Chondrocyte (in vitro differentiated cells): ENCODE measurements around the gene MT1G. TPM values are rescaled to one million over a fixed set of nuclear protein-coding genes. Genes with fewer than 3 reads are reported as not detected.
"Not testable (repeated sequence)": the region's sequence is repeated elsewhere in the genome, so short reads cannot be mapped to it uniquely, and the experiment has no call there.

ENCODE experiments used
- DNase-seq: peaks from one replicate; pipeline ENCODE4 v3.0.0; 2021; ENCODE audit warnings: mixed read lengths, low spot score
- H3K27ac Mint-ChIP-seq: one replicate; pipeline ENCODE4 v1.8.0; 2021; ENCODE audit warnings: mild to moderate bottlenecking, moderate library complexity, mixed read lengths; ENCODE audit not compliant: unreplicated experiment
- H3K27me3 Mint-ChIP-seq: 2 replicates; pipeline ENCODE4 v1.8.0; 2021; ENCODE audit warnings: low read depth, mixed read lengths
- H3K36me3 Mint-ChIP-seq: 2 replicates; pipeline ENCODE4 v1.8.0; 2021; ENCODE audit warnings: low read depth, mixed read lengths
- H3K4me1 Mint-ChIP-seq: 2 replicates; pipeline ENCODE4 v1.8.0; 2021; ENCODE audit warnings: low read depth, mild to moderate bottlenecking, mixed read lengths
- H3K4me3 Mint-ChIP-seq: one replicate; pipeline ENCODE4 v1.8.0; 2021; ENCODE audit warnings: mild to moderate bottlenecking, moderate library complexity, mixed read lengths; ENCODE audit not compliant: unreplicated experiment
- H3K9me3 Mint-ChIP-seq: 2 replicates; pipeline ENCODE4 v1.8.0; 2021; ENCODE audit warnings: low read depth, mixed read lengths
- total RNA-seq: library from RNA; stranded (reverse); gene quantifications from 3 replicates; pipeline ENCODE4 v1.2.1, GENCODE V29; 2021
- TF ChIP-seq, protein P1 (sequence below): fragments of 200-600 bp; sonication (generic); IDR thresholded peaks from 2 replicates; pipeline ENCODE4 v1.5.0; 2021; ENCODE audit warnings: antibody characterized with exemption, mild to moderate bottlenecking, moderate library complexity

Gene MT1G
- total RNA-seq, 1 donor from 2014 or later, result 1.1 TPM

DNA sequence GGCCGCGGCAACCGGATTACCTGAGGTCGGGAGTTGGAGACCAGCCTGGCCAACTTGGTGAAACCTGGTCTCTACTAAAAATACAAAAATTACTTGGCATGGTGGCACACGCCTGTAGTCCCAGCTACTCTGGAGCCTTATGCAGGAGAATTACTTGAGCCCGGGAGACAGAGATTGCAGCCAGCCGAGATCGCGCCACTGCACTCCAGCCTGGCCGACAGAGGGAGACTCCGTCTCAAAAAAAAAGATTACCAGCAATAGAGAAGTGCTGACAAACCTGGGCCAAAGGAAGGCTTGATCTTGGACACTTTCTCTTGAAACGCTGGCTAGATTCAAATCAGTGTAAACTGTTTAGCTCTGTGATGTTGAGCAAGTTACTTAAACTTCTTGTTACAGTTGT is 6.1 kb upstream of the MT1G start:
- no peak for DNase-seq
- no peak overlapping the region for H3K4me3 Mint-ChIP-seq
- H3K36me3 Mint-ChIP-seq, result peaks cover 3% of the 10 kb centered on the region
- peaks cover 23% of the 10 kb centered on the region for H3K27me3 Mint-ChIP-seq
- TF ChIP-seq, protein P1, sequence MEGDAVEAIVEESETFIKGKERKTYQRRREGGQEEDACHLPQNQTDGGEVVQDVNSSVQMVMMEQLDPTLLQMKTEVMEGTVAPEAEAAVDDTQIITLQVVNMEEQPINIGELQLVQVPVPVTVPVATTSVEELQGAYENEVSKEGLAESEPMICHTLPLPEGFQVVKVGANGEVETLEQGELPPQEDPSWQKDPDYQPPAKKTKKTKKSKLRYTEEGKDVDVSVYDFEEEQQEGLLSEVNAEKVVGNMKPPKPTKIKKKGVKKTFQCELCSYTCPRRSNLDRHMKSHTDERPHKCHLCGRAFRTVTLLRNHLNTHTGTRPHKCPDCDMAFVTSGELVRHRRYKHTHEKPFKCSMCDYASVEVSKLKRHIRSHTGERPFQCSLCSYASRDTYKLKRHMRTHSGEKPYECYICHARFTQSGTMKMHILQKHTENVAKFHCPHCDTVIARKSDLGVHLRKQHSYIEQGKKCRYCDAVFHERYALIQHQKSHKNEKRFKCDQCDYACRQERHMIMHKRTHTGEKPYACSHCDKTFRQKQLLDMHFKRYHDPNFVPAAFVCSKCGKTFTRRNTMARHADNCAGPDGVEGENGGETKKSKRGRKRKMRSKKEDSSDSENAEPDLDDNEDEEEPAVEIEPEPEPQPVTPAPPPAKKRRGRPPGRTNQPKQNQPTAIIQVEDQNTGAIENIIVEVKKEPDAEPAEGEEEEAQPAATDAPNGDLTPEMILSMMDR, result peak; percentile 78
- H3K9me3 Mint-ChIP-seq, result no peaks in the 10 kb centered on the region
- H3K27ac Mint-ChIP-seq, result no peak overlapping the region
- peaks cover 11% of the 10 kb centered on the region for H3K4me1 Mint-ChIP-seq

DNA sequence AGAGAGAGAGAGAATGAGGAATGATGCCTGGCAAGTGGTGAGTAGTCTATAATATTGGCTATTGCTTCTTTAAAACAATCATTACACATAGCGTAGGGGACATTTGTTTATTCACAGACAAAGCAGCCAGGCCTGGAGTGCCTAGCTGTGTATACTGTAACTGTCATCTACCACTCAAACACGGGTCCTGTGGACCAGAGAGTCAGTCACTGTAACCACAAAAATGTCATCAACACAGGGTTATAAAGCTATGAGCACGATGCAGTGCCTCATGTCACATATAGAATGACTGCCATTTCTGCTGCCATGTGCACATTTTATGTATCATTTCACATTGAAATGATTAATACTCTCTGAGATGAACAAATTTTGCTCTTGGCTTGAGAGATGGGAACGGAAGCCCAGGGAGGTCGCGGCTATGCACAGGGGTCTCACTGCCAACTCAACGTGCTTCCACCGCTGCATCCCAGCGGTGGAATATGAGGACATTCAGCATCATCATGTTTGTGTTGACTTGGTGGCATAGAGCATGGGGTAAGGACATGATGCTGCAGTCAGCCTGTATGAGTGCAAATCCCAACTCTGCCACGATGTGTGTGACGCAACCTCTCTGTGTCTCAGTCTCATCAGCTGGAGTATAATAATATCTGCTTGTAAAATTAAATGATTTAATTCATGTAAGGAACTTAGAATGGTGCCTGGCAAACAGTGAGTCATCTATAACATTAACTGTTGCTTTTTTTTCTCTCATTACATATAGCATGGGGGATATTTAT is 5.1 kb upstream of the MT1G start:
- no peak overlapping the region for H3K27ac Mint-ChIP-seq
- TF ChIP-seq, protein P1, result no peak

DNA sequence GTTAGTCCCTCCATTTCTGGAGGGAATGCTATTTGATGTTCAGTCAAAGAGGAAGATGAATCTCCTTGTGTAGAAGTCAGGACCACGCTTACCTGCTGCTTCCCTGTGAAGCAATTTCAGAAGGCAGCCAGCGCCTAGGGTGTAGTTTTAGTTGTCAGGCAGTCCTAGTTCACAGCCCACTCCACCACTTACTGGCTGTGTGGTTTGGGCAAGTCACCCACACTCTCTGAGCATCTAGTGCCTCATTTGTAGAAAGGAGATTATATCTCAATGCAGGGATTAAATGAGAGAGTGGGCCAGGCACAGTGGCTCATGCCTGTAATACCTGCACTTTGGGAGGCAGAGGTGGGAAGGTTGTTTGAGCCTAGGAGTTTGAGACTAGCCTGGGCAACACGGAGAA is 4.3 kb upstream of the MT1G start:
- not testable (repeated sequence) for H3K4me3 Mint-ChIP-seq, H3K36me3 Mint-ChIP-seq, DNase-seq, H3K9me3 Mint-ChIP-seq, H3K27ac Mint-ChIP-seq
- Mint-ChIP-seq H3K4me1 (peaks cover 15% of the 10 kb centered on the region), H3K27me3 (peaks cover 38% of the 10 kb centered on the region)

More for the DNA sequence above, 5.1 kb upstream of the MT1G start:
- H3K4me1 Mint-ChIP-seq, result peaks cover 15% of the 10 kb centered on the region
- no peak for DNase-seq
- H3K9me3 Mint-ChIP-seq, result no peaks in the 10 kb centered on the region
- peaks cover 3% of the 10 kb centered on the region for H3K36me3 Mint-ChIP-seq
- peaks cover 31% of the 10 kb centered on the region for H3K27me3 Mint-ChIP-seq
- no peak overlapping the region for H3K4me3 Mint-ChIP-seq

DNA sequence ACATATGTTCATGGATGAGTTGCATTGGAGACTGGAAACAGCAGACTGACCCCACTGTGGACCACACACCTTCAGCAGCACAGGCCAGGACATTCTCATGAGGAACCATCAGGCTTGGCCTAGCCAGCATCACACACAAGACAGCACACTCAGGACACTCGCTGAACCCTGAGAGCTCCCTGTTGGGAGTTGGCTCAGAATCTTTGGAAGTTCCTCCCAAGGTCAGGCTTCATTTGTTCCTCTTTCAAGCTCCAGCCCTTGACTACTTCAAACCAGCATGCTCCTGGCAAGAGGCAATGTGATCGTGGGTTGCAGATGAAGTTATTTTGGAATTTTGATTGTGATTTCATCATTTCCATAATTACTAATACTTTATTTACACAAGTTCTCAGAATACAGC is 3.8 kb upstream of the MT1G start:
- H3K4me3 Mint-ChIP-seq, H3K36me3 Mint-ChIP-seq, H3K9me3 Mint-ChIP-seq, DNase-seq, H3K27ac Mint-ChIP-seq: not testable (repeated sequence)
- H3K4me1 Mint-ChIP-seq, result peaks cover 15% of the 10 kb centered on the region
- H3K27me3 Mint-ChIP-seq, result peaks cover 38% of the 10 kb centered on the region

DNA sequence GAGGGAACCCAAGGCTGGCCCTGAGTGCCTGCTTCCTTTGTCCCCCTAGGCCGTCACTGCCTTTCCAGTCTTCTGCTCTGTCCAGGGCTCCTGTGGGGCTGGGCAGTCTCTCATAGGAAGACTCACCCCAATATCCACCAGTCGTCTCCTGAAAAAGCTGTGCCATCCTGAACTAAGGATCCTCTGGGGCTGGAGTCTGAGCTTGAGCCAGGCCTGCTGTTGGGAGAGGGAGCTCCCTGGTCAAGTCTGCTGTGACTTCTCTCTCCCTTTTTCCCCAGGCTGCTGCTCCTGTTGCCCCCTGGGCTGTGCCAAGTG is 2.7 kb upstream of the MT1G start:
- peaks cover 3% of the 10 kb centered on the region for H3K36me3 Mint-ChIP-seq
- H3K9me3 Mint-ChIP-seq, result no peaks in the 10 kb centered on the region
- H3K27ac Mint-ChIP-seq, result no peak overlapping the region
- H3K4me1 Mint-ChIP-seq, result peaks cover 8% of the 10 kb centered on the region
- peaks cover 41% of the 10 kb centered on the region for H3K27me3 Mint-ChIP-seq
- H3K4me3 Mint-ChIP-seq, result no peak overlapping the region
- TF ChIP-seq, protein P1, result no peak
- no peak for DNase-seq

DNA sequence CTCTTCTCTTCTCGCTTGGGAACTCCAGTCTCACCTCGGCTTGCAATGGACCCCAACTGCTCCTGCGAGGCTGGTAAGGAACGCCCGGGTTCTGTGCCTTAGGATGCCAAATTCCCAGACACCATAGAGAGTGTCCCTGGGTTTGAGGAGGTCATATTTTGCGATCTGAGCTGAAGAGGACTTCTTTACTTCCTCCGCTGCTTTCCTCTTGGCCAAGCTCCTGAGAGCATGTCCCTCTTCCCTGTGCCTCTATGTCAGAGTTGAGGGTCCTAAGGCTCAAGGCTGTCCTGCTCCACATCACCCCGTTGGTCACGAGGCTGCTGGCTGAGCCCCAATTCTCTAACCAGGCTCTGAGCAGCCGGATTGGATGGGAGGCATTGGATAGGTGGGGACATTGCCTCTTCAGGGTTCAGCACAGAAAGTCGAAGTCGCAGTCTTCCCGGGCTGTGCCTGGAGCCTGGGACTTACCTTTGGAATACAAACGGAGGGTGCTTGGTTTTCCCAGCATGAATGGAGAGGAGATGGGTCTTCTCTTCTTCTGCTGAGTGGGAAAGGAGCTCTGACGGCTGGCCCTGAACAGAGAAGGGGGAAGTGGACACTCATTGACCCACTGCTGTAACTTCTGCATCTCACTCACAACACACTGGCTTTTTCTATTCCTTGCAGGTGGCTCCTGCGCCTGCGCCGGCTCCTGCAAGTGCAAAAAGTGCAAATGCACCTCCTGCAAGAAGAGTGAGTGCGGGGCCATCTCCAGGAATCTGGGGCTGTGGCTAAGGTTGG is 2.2 kb upstream of the MT1G start:
- peaks cover 4% of the 10 kb centered on the region for H3K4me1 Mint-ChIP-seq
- no peak for DNase-seq
- no peak overlapping the region for H3K27ac Mint-ChIP-seq
- H3K9me3 Mint-ChIP-seq, result no peaks in the 10 kb centered on the region
- H3K36me3 Mint-ChIP-seq, result no peaks in the 10 kb centered on the region
- no peak overlapping the region for H3K4me3 Mint-ChIP-seq
- H3K27me3 Mint-ChIP-seq, result peaks cover 41% of the 10 kb centered on the region
- TF ChIP-seq, protein P1, result no peak
